MV-4-11 (cell line): ENCODE measurements around the gene SCARF2.
"Not testable (repeated sequence)": the region's sequence is repeated elsewhere in the genome, so short reads cannot be mapped to it uniquely, and the experiment has no call there.

Experiments
- DNase-seq: peaks from one replicate; lab custom pipeline; 2025; lab: John Stamatoyannopoulos, UW

The SCARF2 gene

DNA sequence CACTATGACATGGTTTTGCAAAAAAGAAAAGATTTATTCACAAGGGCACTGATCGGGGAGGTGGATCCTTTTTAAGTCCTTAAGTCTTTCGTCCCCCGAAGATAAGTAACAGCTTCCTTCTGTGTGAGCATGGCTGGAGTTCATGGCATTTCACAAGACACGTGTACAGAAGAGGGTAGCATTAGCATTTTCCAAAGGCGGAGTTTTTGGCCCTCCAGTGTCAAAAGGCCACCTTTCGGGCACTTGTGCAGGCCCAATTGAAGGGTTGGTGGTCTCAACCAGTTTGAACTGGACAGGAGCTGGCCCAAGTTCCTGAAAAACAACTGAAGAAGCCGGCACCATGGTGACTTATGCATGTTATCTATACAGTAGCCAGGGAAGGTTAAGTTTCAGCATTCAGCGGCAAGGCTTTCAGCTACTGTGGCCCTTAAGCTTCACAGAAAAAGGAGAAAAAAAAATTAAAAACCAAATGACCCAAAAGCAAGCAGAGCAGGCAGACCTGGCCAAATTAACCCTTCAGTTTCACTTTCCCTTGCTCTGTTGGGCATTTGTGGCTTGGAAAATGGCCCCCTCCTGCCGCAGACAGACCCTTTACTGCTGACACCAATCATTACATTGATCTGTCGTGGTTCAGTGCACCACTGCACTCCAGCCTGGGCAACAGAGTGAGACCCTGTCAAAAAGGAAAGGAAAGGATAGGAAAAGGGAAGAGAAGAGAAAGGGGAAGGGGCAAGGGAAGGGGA, 25.0 kb downstream of the SCARF2 start:
- DNase-seq: peak; percentile 27

DNA sequence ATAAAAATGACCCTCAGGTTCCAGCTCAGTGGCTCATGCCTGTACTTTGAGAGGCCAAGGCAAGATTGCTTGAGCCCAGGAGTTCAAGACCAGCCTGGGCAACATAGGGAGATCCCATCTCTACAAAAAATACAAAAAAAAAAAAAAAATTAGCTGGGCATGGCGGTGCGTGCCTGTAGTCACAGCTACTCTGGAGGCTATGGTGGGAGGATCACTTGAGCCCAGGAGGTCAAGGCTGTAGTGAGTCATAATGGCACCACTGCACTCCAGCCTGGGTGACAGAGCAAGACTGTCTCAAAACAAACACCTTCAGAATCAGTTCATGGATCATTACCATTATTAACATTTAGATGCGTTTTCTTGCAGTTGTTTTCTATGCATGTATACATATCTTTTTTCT, 28.2 kb downstream of the SCARF2 start:
- DNase-seq: not testable (repeated sequence)

DNA sequence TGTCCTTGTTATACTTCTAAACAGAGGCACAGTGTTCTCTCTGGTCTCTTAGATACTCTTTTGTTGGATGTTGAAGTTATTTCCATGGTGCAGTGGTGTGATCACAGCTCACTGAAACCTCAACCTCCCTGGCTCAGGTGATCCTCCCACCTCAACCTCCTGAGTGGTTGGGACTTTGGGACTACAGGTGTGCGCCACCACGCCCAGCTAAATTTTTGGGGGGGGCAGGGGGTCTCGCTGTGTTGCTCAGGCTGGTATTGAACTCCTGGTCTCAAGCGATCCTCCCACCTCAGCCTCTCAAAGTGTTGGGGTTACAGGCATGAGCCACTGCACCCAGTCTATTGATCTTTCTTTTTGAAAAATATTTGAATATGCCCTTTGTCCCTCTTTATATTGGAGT, 28.7 kb downstream of the SCARF2 start:
- no peak for DNase-seq

DNA sequence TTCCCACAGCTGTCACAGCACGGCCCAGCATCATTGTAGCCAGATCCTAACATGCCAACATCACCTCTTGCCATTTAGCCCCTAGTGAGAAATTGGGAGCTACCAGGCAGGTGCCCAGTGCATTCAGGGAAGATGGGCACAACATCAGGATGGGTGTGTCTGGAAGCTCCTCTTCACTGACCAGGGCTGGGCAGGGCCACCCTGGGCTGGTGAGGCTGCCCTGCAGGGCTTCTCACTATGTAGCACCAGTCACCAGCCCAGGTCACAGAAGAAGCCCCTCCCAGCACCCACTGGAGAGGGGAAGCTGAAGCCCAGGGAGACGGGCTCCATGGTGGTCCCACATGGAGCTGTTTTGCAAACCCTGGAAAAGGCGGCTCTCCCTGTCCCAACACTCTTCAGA, 29.8 kb downstream of the SCARF2 start:
- no peak for DNase-seq

DNA sequence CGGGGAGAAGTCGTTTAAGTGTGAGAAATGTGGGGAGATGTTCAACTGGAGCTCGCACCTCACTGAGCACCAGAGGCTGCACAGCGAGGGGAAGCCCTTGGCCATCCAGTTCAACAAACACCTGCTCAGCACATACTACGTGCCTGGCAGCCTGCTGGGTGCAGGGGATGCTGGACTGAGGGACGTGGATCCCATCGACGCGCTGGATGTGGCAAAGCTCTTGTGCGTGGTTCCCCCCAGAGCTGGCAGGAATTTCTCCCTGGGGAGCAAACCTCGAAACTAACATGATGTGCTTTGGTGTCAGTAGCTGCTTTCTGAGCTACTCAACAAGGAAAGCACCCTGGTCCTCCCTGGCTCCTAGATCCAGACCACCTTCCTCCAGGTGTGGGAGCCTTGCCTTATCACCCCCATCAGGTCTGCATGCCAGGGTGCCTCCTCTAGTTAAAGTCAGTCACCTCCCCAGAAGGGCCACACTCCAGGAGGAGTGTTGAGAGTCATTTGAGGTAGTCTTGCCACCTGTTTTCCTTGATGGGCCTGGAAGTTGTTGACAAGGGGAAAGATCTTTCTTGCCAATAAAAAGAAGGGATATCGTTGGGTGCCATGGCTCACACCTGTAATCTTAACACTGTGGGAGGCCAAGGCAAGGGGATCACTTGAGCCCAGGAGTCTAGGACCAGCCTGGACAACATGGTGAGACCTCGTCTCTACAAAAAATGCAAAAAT, 30.8 kb downstream of the SCARF2 start:
- DNase-seq: no peak

DNA sequence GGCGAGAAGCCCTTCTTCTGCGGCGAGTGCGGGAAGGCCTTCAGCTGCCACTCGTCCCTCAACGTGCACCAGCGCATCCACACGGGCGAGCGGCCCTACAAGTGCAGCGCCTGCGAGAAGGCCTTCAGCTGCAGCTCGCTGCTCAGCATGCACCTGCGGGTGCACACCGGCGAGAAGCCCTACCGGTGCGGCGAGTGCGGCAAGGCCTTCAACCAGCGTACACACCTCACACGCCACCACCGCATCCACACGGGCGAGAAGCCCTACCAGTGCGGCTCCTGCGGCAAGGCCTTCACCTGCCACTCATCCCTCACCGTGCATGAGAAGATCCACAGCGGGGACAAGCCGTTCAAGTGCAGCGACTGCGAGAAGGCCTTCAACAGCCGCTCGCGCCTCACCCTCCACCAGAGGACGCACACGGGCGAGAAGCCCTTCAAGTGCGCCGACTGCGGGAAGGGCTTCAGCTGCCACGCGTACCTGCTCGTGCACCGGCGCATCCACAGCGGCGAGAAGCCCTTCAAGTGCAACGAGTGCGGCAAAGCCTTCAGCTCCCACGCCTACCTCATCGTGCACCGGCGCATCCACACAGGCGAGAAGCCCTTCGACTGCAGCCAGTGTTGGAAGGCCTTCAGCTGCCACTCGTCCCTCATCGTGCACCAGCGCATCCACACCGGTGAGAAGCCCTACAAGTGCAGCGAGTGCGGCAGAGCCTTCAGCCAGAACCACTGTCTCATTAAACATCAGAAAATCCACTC, 31.5 kb downstream of the SCARF2 start:
- DNase-seq: no peak

GRCh38 chr22:20405291-20405930, 32.2 kb downstream of the SCARF2 start:
- DNase-seq: no peak

DNA sequence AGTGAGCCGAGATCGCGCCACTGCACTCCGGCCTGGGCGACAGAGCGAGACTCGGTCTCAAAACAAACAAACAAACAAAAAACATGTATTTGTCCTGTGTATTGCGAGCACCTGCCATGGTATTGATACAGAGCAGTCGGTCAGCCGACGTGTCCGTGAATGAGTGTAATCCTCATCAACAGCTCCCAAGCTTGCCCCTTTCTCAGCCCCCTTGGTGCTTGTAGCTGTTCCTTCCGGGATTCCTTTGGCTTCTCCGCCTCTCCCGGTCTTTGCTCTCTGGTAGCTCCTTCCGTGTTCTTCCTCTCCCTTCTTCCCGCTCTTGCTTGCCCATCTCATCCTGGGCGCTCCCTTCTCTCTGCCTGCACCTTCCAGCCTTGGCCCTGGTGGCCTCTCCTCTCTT, 32.7 kb downstream of the SCARF2 start:
- no peak for DNase-seq

- no peak for DNase-seq
These were observed 33.9 kb downstream of the SCARF2 start for GRCh38 chr22:20403779-20404140.

- DNase-seq: no peak
These were observed 34.5 kb downstream of the SCARF2 start for GRCh38 chr22:20402960-20403778.

- DNase-seq: no peak
These were observed 36.1 kb downstream of the SCARF2 start for GRCh38 chr22:20401376-20402014.

GRCh38 chr22:20400606-20401375, 36.8 kb downstream of the SCARF2 start:
- no peak for DNase-seq

- DNase-seq: no peak
These were observed 37.6 kb downstream of the SCARF2 start for GRCh38 chr22:20399866-20400605.

DNA sequence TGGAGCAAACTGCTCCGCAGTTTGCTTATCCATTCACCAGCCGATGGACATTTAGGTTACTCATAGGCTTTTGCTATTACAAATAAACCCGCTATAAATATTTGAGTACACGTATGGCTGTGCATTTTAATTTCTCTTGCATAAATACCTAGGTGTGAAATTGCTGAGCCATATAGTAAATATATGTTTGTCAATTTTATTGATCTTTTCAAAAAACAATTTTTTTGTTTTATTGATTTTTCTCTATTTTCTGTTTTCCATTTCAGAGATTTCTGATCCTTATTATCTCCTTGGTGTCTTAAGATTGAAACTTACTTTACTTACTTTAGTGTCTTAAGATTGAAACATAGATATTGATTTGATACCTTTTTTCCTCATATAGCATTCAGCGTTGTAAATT, 39.2 kb downstream of the SCARF2 start:
- no peak for DNase-seq

DNA sequence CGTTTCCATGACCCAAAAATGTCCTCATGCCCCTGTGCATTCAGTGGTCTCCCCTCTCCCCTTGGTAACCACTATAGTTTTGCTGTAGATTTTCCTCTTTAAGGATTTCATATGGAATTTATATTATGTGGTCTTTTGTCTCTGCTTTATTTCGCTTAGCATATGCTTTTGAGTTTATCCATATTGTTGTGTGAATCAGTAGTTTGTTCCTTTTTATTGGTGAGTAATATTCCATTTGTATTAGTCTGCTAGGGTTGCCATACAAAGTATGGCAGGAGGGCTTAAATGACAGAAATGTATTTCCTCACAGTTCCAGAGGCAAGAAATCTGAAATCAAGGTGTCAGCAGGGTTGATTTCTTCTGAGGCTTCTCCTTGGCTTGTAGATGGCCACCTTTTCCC, 40.1 kb downstream of the SCARF2 start:
- DNase-seq: no peak

DNA sequence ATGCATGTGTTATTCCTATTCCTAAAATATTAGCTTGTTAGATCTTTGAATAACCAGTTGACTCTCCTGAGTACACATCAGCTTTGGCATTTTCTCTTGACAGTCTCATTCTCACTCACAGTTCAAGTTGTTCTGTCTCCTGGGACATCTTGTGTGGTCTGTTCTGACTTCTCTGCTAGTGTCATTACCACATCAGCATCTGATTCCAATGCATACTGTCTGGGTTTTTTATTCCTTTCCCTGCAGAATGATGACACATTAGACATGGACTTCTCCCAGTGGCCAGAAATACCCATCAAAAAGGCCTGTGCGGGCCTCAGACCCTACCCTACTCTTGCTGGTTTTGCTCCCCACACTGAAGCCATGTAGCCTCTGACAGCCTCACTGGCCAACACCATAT, 41.0 kb downstream of the SCARF2 start:
- no peak for DNase-seq

GRCh38 chr22:20395907-20396287, 41.7 kb downstream of the SCARF2 start:
- peak; percentile 49 for DNase-seq

- no peak for DNase-seq
These were observed 42.3 kb downstream of the SCARF2 start for GRCh38 chr22:20395181-20395906.
